ENCODE data around the gene ARL5A.
A peak's percentile ranks its signal among the peaks of the same experiment; 100 is the strongest.

Gene ARL5A

GRCh38 chr2:151840216-151841046 lies 12.2 kb upstream of the ARL5A start:
- DNase-seq, result no peak

DNA sequence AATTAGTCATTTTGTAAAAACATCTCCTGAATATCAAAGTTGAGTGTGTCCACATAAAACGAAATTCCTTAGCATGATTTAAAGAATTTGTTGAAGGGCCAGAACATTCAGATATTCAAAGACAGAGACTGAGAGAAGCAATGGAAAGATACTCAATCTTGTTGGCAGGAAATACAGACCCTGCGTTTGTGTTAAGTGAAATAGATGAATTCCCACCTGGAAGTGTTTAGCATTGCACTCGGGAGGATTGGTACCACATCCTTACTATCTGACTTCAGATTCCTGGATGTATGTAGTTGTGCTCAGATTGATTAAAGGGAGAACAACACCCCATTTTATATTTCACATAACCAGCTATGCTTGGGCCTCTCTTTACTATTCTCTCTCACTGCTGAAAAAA lies 9.7 kb upstream of the ARL5A start:
- no peak for DNase-seq

- DNase-seq, result no peak
Measured at GRCh38 chr2:151833984-151834383, 5.8 kb upstream of the ARL5A start.

DNA sequence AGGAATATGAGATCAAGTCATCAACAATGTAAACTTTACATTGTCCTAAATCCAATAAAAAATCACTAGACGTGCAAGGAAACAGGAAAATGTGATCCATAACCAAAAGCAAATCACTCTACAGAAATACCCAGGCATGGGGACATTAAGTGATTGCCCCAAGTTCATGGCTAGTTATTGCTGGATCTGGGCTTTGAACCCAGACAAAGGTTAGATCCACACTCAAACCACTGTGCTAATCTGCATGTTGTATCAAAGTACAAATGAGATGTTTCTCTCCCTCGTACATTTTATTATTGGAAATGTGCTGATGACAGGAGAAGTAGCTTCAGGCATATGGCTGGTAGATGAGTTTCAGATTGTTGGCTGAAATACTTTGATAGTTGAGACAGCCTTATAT lies 2.7 kb upstream of the ARL5A start:
- no peak for DNase-seq

GRCh38 chr2:151828890-151829324 lies 686 bp upstream of the ARL5A start:
- no peak for DNase-seq

DNA sequence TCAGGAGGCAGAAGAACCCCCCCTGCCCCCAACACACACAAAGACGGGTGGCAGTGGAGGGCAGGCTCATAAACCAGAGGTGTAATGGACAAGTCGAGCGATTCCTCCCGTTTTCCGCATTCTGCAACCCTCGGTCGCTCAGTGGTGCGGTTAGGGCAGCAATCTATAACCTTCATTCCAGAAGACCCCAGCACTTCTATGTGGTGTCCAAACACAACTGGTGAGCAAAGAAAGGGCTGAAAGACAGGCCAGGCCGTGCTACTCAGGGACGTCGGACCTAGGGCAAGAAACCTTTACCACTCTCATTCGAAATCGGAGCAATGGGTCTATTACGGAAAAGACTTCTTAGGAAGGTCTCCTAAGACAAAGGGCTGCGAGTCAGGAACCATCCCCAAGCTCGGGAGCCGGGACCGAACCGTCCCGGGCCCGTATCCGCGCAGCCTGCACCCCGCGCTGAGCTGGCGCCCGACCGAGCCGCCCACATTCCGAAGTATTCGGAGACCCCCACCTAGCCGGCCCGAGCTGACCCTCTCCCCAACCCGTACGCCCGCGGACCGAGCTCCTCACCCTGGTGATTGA lies 568 bp downstream of the ARL5A start:
- DNase-seq, result peak; percentile 49

GRCh38 chr2:151826737-151827157 lies 1.5 kb downstream of the ARL5A start:
- DNase-seq, result no peak

- DNase-seq, result no peak
Measured at GRCh38 chr2:151824886-151825285, 3.3 kb downstream of the ARL5A start.

DNA sequence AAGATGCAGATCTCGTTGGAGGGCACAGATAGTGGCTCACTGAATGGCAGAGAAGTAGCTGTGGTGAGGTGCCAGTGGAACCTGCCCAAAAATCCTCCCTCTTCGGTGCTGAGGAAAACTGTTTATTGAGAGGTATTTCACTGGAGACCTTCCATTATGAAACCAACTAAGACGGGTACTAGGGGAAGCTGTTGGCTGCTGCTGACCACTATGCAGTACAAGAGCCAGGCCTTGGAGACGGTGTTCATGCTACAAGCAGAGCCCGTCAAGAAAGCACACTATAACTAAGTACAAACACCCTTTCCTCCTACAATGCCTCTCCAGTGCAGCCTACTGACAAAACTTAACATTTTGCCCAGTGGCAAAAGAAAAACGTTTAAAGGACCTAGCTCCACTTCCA lies 4.6 kb downstream of the ARL5A start:
- no peak for DNase-seq

GRCh38 chr2:151819920-151820319 lies 8.3 kb downstream of the ARL5A start:
- DNase-seq, result no peak

DNA sequence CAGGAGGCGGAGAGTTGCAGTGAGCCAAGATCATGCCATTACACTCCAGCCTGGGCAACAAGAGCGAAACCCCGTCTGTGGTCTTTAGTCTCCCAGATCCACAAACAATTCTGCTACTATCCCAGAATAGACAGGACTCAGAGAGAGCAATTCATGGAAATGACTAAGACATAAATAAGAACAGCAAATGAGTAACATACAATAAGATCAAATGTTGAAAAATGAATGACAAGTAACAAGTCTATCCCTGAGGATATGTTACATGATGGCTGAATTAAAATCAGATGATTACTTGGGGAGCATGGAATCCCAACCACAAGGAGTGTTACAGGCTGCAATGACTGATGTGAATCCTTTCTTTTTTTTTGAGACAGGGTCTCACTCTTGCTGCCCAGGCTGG lies 10.3 kb downstream of the ARL5A start:
- no peak for DNase-seq

DNA sequence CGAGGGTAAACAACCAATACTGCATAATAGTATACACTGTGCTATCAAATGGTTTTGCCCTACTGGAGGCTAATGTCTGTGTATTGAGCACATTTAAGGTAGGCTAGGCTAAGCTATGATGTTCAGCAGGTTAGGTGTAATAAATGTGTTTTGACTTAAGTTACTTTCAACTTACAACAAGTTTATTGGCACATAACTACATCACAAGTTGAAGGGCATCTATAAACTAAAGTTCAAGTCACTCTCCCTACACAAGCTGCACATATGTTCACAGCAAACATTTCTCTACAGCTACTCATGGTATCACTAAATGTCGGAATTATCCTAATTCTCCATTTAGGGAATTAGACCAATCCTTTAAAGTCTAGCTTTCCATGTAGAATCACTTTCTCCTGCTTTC lies 11.4 kb downstream of the ARL5A start:
- DNase-seq, result no peak

- DNase-seq, result no peak
Measured at GRCh38 chr2:151815821-151816489, 12.3 kb downstream of the ARL5A start.

- no peak for DNase-seq
Measured at GRCh38 chr2:151810489-151810888, 17.7 kb downstream of the ARL5A start.

- no peak for DNase-seq
Measured at GRCh38 chr2:151809073-151809383, 19.2 kb downstream of the ARL5A start.

DNA sequence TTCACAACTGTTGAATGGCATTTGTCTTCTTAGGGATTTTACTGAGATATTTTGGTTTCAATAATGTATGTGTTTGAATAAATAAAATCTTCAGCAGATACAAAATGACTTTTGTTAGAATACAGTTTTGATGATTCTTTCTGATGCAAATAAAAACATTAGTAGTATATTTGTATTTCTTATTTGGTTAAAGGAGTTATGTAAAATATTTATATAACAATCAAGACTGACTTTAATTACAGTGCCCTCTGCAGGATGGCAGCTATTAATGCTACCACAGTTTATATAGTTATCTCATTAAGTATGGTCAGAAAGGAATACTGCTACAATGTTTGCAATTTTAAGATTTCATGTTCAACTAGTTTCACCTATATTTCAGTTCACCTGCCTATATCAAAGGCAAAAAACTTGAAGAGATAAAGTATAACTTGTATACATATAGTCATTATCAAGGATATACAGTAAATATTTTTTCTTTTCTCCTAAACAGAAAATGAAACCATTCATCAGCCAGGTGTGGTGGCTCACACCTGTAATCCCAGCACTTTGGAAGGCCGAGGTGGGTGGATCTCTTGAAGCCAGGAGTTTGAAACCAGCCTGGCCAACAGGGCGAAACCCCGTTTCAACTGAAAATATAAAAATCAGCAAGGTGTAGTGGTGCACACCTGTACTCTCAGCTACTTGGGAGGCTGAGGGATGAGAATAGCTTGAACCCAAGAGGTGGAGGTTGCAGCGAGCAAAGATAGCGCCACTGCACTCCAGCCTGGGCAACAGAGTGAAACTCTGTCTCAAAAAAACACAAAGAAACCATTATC lies 19.8 kb downstream of the ARL5A start:
- no peak for DNase-seq

- DNase-seq, result no peak
Measured at GRCh38 chr2:151805961-151806360, 22.3 kb downstream of the ARL5A start.

DNA sequence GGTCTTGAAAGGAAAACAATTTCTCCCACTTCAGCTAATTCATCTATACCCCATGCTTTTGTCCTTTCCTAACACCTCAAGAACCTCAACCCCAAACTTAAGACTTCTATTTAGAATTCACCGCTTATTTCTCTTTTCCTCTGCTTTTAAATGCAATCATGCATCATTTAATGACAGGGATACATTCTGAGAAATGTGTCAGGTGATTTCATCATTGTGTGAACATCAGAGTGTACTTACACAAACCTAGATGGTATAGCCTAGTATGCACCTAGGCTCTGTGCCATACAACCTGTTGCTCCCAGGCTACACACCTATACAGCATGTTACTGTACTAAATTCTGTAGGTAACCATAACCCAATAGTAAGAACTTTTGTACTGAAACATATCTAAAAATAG lies 22.9 kb downstream of the ARL5A start:
- DNase-seq, result no peak

- no peak for DNase-seq
Measured at GRCh38 chr2:151803811-151804210, 24.4 kb downstream of the ARL5A start.

DNA sequence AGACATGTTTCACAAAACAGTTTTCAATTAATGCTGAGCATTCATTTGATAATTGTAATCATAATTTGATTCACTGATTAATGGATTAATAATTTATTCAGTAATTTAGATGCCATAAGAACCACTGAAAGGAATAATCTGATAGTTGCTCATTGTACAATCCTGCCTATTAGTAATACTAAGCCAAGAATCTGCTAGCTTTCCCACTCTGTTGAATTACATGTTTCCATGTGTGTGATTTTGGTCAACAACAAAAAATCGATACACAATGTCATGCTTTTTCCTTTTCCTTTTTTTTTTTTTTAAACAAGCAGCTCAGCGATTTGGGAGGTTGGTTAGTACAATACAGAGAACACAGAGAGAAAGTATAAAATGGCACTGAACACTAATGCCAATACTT lies 25.9 kb downstream of the ARL5A start:
- DNase-seq, result no peak

DNA sequence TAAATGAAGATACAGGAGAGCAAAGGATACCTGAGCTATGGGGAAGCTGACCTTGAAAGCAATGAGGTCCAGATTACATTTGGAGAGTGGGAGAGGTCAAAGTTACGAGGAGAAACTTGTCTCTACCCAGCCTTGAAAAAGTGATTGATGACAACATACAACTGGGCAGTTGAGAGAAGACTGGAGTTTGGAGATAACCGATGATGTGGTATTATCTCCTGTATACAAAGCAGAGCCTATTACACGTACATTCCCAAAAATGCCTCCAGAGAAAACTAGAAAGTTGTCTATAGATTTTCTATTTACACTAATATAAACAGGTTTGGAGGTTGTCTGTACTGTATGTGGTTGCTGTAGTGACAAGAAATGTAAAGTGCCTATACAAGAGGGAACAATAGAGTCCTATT lies 28.3 kb downstream of the ARL5A start:
- DNase-seq, result no peak

GRCh38 chr2:151796774-151797173 lies 31.4 kb downstream of the ARL5A start:
- DNase-seq, result no peak

GRCh38 chr2:151795646-151796240 lies 32.5 kb downstream of the ARL5A start:
- DNase-seq, result no peak

Measured in femur (tissue), 1 donor.